HG02970 (cell line): Measurements from ENCODE around the gene ADAMTS6.

Source experiments
- ATAC-seq: cut with Tn5 transposase; IDR thresholded peaks from one replicate; pipeline ENCODE4 v1.9.1; 2021; ENCODE audit warnings: mild to moderate bottlenecking, moderate library complexity, moderate number of reproducible peaks; ENCODE audit not compliant: unreplicated experiment, low FRiP score

Gene ADAMTS6

DNA sequence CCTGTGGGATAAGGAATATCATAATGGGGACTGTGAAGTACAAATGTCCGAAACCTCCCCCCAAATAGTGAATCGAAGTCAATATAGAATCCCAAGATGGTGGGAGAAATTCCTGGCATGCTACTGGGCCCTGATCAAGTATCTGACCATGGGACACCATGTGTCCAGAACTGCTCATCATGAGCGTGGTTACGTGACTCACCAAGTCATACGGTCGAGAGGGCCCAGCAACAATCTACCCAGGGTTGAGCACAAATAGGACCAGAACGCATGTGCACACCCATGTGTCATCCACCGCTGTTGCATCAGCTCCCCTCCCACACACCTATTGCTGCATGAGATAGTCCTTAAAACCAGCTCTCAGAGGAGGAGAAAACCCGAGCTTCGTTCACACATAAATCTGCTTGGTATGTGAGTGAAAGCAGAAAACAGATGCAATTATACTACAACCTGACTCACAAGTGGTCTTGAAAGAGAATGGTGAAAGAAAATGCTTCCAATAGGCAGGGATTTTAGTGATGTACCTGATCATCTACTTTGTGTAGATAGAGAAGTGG lies 359.8 kb downstream of the ADAMTS6 start:
- no peak for ATAC-seq

- no peak for ATAC-seq
Observed at GRCh38 chr5:65120371-65120967, 361.3 kb downstream of the ADAMTS6 start.

GRCh38 chr5:65117525-65117924 lies 364.2 kb downstream of the ADAMTS6 start:
- no peak for ATAC-seq

DNA sequence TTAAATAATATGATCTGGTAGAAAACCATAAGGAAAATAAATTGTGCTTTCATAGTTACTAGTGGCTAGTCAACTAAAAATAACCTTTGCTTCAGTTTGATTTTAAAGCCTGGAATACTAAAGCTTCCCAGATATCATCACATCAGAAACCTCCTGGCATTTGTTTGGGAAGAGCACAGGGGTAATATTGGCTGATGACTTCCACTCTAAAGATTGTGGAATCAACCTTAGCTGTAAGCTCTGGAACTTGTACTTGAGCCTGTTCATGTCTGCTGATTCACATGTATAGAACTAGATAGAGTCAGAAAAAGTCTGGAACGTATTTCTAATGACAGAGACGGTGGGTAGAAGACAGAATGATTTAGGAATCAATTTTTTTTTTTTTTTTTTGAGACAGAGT lies 367.9 kb downstream of the ADAMTS6 start:
- no peak for ATAC-seq

- no peak for ATAC-seq
Observed at GRCh38 chr5:65111961-65112658, 369.6 kb downstream of the ADAMTS6 start.

GRCh38 chr5:65108786-65109743 lies 372.7 kb downstream of the ADAMTS6 start:
- no peak for ATAC-seq

DNA sequence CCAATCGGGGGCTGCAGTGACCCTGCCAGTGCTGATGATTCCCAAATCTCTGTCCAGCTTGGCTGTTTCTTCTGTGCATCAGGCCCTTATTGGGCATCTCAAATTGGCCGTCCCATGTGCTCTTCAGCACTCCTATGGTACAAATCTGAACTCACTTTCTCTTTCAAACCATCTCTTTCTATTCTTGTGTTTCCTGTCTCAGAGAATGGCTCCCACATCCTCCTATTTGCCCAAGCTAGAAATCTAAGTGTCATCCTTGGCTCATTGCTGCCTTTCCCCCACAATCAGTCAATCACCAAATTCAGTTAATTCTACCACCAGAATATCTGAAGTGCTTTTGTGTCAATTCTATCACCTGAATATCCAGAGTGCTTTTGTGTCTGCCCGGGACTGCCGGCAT lies 376.4 kb downstream of the ADAMTS6 start:
- no peak for ATAC-seq

- ATAC-seq: no peak
Observed at GRCh38 chr5:65104831-65105230, 376.9 kb downstream of the ADAMTS6 start.

GRCh38 chr5:65103756-65104440 lies 377.8 kb downstream of the ADAMTS6 start:
- ATAC-seq: no peak

GRCh38 chr5:65102976-65103711 lies 378.6 kb downstream of the ADAMTS6 start:
- ATAC-seq: peak; percentile 77

DNA sequence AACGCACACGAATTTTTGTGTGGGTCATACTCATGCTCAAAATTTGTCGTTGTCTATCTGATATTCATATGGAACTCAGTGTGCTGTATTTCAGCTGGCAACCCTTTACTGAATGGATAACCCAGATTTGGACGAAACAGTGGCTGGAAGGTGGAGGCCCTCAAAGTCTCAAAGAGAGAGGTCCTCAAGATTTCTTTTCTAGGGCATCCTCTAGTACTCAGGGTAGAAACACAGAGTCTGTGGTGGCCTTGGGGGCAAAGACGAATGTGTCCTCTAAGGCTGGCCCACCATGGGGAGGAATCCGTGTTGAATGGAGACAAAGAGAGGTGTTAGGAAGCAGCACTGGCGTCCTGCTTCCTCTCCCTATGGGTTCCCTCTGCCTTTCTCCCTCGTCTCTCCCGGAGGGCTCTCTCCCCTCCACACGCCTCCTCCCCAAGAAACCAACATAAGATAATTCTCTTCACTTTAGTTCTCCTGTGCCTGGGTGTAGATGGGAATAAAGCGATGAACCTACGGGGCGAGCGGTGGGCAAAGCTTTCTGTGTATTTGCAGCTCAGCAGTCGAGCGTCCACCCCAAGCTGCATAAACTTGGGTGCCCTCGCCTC lies 379.2 kb downstream of the ADAMTS6 start:
- ATAC-seq: no peak

GRCh38 chr5:65101632-65102100 lies 380.1 kb downstream of the ADAMTS6 start:
- ATAC-seq: no peak

DNA sequence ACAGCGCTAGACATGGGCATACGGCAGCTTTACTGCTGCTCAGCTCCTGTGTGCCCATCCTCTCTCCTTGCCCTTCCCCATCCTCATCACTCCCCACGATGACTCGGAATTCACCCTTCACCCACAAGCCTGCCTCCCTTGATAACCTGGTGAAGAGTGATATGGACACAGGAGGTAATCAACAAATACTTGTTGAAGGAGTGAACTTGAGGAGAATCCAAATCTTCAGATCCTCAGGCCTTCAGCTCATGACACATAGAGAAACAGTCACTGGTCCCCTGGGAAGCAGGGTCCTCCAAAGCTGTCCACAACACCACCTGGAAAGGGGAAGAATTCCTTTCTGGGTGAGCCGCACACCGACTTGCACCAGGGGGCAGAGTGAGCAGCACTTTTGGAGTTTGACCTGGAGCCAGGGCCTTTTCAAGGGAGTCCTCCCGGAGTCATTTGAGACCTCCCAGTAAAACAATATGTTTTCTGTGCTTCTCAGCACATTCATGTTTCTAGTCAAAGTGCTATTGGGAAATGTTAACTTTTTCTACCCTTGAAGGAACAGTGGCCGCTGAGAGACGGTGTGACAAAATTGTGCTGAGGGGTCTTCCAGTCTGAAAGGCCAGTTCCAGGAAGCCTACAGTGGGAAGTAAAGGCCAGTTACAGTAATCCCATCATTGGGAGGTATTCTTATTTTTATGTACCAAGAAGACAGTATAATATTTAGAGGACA lies 380.6 kb downstream of the ADAMTS6 start:
- no peak for ATAC-seq
